Stimulated activated CD8-positive, alpha-beta memory T cell treated with anti-CD3 and anti-CD28 coated beads, Interleukin-7, amount 100 ng/mL, for 1 hour (primary cell): Measurements from ENCODE around the gene UBE2D3.

ENCODE experiments used
- DNase-seq, 2 donors: peaks; one replicate each; pipeline ENCODE4 v3.0.0-alpha.2; 2020; ENCODE audit warnings: low read depth in 2 of 2

Gene UBE2D3

DNA sequence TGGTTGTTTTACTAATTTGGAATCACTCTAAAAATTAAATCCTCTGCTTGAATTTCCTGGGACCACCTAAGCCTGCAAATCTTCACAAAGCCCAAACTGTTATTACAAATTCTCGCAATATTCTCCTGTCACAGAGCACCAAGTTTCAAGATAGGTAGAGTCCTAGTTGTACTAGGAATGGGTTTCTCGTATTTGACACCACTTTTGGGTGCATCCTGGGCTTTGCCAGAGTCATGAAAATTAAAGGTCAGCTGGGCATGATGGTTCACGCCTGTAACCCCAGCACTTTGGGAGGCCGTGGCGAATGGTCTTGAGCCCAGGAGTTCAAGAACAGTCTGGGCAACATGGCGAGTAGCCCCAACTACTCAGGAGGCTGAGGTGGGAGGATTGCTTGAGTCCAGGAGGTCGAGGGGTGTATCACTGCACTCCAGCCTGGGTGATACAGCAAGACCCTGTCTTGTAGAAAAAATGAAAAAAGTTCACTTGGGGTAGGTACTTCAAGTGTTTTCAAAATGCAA is 36.0 kb downstream of the UBE2D3 start:
- no peak for DNase-seq

DNA sequence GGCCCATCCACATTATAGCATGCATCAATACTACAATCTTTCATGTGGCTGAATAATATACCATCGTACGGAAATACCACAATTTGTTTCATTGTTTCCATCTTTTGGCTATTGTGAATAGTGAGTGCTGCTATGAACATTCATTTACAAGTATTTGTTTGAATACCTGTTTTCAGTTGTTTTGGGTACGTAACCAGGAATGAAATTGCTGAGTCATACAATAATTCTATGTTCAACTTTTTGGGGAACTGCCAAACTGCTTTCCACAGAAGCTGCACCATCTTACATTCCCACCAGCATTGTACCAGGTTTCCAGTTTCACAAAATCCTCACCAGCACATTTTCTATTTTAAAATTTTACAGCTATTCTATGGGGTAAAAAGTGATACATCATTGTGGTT is 38.0 kb downstream of the UBE2D3 start:
- DNase-seq, result no peak

DNA sequence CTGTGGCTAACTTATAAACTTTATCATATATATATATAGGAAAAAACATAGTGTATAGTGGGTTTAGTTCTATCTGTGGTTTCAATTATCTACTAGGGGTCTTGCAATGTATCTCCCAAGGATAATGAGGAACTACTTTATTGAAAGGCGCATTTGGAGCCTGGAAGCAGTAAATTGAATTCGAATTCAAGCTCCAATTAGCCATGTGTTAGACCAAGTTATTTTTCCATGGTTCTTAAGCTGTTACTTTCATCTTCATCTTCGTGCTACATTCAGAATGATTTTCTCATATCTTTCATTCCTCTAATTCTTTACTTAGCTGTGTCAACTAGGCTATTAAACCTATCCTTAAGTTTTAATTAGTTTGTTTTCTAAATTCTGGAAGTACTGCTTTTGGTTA is 39.4 kb downstream of the UBE2D3 start:
- DNase-seq, result no peak

DNA sequence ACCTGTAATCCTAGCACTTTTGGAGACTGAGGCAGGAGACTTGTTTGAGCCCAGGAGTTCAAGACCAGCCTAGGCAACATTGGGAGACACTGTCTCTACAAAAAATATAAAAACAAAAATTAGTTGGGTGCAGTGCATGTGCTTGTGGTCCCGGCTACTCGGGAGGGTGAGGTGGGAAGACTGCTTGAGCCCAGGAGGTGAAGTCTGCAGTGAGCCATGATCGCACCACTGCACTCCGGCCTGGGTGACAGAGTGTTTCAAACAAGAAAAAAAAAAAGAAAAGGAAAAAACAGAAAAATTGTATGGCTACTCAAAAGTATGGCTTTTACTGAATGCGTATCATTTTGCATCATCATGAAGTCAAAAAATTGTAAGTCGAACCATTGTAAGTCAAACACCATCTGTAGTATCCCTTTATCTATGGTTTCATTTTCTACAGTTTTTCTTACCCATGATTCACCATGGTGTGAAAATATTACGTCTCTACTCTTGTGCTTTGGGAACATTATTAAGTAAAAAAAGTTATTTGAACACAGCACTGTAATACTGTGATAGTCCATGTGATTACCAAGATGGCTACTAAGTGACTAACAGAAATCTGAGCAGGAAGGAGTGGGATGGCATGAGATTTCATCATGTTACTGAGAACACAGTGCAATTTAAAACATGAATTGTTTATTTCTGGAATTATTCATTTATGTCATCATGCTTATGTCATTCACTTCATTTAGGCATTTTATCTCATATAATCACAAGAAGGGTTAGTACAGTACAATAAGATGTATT is 40.1 kb downstream of the UBE2D3 start:
- no peak for DNase-seq

GRCh38 chr4:102786279-102786678 is 41.1 kb downstream of the UBE2D3 start:
- DNase-seq, result no peak

DNA sequence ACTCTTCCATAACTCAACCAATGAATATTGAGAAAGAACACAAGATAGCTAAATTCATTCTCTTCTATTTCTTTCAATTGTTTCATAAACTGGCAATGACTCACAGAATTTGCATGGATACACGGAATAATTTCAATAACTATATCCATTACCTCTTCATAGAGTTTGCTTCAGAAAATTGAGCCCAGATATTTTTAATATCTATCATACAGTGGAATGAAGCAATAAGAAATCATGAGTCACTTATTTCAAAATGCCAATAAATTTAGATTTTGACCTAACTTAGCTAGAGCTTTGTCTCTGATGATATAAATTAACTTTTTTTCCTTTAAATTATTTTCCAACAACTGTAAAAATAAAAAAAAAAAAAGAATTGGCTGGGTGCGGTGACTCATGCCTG is 44.3 kb downstream of the UBE2D3 start:
- no peak for DNase-seq

- DNase-seq, result no peak
Observed at GRCh38 chr4:102781570-102781969, 45.8 kb downstream of the UBE2D3 start.

DNA sequence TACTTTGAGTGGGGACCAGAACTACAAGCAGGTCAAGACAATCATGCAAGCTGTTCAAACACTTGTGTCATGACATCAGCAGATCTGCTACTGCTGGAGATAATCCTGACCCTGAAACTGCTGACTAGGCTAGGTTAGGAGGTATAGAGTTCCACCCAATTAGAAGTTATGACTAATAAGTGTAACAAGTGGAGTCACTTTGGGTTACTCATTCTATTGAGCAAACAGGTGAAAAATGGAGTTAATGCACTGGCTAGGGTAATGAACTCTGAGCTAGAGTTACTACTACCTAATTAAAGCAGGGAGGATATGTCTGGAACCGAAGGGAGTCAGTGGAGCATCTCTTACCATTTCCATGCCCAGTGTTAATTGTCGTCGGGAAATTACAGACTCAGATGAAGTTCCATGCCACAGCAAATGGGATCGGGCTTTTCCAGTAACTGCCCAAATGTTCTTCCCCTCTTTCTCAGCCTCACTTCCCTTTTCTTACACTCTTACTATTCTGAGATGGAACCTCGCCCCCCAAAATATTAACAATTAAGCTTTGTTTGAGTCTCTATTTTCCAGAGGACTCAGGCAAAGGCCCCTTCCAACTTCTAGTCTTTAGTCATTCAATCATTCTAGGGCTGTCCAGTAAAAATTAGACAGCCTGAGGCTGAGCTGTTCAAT is 46.7 kb downstream of the UBE2D3 start:
- DNase-seq, result no peak

GRCh38 chr4:102779204-102779603 is 48.1 kb downstream of the UBE2D3 start:
- DNase-seq, result no peak

- DNase-seq, result no peak
Observed at GRCh38 chr4:102778720-102779119, 48.6 kb downstream of the UBE2D3 start.

GRCh38 chr4:102775805-102776204 is 51.5 kb downstream of the UBE2D3 start:
- no peak for DNase-seq

- no peak for DNase-seq
Observed at GRCh38 chr4:102774254-102774653, 53.1 kb downstream of the UBE2D3 start.

DNA sequence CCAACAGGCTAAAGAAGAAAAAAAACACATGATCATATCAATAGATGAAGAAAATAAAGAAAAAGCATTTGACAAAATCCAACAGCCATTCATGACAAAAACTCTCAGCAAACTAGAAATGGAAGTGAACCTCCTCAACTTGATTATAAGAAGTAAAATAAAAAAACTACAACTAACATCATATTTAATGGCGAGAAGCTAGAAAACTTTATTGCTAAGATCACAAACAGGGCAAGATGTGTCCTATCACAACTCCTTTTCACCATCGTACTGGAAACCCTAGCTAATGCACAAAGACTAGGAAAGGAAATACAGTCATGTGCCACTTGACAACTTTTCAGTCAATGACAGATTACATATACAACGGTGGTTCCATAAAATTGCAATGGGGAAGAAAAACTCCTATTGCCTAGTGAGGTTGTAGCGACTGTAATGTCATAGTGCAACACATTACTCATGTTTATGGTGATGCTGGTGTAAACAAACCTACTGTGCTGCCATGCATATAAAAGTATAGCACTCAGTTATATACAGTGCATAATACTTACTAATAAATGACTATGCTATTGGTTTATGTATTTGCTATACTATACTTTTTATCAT is 54.5 kb downstream of the UBE2D3 start:
- no peak for DNase-seq

DNA sequence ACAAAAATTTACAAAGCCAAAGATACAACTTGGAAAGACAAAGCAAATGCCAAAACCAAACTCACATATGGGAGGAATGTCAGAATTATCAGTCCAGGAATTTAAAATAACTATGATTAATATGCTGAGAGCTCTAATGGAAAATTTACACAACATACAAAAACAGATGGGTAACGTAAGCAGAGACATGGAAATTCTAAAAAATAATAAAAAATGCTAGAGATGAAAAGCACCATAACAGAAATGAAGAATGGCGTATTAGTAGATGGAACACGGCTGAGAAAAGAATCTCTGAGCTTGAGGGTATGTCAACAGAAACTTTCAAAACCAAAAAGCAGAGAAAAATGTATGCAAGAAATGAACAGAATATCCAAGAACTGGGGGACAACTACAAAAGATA is 62.5 kb downstream of the UBE2D3 start:
- no peak for DNase-seq

DNA sequence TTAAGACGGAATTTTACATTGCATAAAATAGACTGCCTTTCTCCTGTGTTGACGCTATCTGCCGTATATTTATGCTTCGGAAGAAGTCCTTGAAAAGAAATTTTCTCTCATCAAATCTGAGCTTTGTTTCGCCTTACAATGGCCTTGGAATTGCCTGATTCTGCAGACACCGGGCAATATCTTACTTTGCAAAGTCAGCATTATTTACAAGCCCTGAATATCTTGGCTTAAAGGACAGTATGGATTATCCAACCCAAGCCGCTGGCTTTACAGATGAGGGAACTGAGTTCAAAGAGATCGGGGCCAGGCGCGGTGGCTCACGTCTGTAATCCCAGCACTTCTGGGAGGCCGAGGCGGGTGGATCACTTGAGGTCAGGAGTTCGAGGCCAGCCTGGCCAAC is 65.4 kb downstream of the UBE2D3 start:
- no peak for DNase-seq

DNA sequence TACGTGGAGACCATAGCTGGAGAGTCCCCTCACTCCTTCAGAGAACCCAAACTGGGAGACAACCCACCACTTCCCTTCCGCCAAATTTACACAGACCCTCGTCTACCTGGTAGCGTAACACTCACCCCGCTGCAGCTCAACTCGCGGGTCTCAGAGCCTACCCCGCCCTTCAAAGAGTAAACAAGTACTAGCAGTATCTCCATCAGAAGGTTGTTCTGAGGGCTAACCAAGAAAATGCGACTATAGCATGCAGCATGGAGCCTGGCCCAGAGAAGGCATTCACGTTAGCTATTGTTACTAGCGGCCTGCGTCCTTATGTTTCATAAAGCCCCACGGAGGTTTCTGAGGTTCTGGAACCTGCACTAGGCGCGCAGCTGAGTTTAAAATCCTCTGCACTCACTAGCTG is 66.1 kb downstream of the UBE2D3 start:
- DNase-seq, result no peak

DNA sequence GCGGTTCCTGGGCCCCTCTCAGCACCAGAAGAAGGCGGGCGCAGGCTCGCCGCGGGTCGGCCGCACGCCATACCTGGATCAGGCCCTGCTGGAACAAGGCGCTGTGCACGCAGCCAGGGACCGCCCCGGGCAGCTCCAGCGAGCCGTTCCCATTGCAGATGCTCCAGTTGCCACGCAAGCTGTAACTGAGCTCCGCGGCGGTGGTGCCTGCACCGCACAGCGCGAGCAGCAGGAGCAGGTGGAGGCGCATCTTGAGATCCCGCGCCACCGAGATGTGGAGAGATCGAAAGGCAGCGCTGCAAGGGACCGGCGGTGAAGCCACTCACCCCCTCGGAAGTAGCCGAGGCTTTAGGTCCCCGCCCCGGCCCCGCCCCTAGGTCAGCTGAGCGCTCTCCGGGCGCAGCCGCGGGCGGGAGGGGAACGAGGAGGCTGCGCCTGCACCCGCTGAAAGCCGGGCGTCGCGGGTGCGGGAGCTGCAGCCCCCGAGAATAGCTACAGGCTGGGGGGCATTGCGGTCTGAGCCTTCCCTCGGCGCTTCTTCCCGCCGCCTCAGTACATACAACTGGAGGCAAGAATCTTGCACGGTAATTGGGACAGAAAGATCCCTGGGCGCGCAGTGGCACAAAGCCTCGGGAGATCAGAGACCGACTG is 66.6 kb downstream of the UBE2D3 start, which contains the start of gene MANBA:
Gene MANBA (minus strand): TSS at position 324 of the 651 bp plus-strand sequence. CDS start 74 bp downstream, at position 250.
- peak; percentile 63 to 66 for DNase-seq

DNA sequence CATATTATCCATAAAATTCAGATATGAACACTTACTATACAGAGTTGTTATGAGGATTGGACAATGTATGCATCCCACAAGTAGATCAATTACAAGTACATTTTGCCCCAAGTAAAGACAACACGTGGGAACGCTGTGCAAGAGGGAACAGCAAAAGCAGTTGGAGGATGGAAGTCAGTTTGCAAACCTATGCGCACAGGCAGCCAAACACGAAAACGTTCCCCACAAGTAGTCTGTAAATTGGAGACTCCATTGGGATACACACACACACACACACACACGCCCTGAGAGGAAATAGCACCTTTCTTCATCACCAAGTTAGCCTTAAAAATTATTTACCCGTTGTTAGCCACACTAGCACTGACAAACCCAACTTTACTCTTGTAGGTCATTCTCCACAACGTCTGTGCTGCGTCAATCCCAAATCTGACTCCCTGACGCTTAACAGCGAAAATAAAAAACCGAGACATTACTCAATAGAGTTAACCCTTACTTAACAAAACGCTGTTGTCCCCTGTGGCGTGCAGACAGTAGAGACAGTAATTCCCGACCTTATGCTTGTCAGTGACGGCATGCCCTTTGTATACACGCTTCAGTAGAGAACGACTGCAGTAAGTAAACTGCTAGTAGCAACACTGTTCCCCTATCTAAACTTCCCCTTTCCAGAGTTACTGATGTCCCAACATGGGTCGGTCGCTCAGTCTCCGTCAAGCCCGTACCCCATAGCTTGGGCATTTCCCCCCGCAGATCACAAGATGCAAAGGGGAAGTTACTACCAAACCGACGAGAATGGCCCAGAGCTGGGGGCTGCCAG is 67.3 kb downstream of the UBE2D3 start:
- DNase-seq, result no peak

DNA sequence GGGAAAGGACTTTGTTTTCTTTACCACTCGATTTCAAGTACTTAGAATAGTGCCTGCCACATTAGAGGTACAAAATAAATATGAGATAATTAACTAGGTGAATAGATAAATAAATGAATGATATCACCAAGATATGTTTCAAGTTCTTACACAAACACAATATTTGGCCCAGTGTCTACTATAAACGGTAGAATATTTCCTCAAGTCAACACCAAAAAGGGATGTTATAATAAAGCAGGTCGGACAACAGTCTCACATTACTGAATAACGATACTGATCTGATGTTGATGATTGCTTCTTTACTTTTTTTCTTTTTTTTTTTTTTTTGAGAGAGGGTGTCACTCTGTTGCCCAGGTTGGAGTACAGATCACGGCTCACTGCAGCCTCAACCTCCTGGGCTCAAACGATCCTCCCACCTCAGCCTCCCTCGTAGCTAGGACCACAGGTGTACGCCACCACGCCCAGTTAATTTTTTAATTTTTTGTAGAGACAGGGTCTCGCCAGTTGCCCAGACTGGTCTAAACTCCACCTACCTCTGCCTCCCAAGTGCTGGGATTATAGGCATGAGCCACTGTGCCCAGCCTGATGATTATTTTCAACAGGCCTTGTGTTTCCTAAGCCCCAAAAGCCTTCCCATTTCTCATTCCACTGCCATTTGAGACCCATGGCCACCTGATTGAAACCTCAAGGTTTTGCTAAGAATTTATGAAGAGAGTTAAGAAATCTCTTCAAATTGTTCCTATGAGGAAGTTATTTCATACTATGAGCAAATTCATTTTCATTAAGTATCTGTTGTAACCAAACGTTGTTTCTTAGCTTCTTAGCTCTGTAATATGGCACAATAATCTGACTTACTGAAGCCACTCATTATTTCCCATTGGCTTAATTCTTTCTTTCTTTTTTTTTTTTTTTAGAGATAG is 68.8 kb downstream of the UBE2D3 start:
- DNase-seq, result no peak

GRCh38 chr4:102757681-102758080 is 69.7 kb downstream of the UBE2D3 start:
- DNase-seq, result no peak
